IMR-90 (cell line): ENCODE measurements around the gene CDK2AP2. TPM values are rescaled to one million over a fixed set of nuclear protein-coding genes. Genes with fewer than 3 reads are reported as not detected.

ENCODE experiments used
- ATAC-seq: fragments of 200-7000 bp; cut with Tn5 transposase; 2 replicates; pipeline ENCODE4 v1.9.1; 2020; ENCODE audit warnings: low read depth, mild to moderate bottlenecking, moderate library complexity
- BruUV-seq: library from RNA; stranded (reverse); fragments of 400-500 nt; replicated peaks from 2 replicates; lab custom pipeline; 2021; lab: Mats Ljungman, UMichigan
- CTCF ChIA-PET: fragments of 300-600 bp; formaldehyde crosslinking; extraction: SDS; loops from one replicate; lab custom pipeline; 2021; ENCODE audit warnings: antibody characterized with exemption; lab: Yijun Ruan, JAX
- POLR2A ChIA-PET: fragments of 300-600 bp; sonication (Branson Sonifier 250); formaldehyde crosslinking; loops from one replicate; lab custom pipeline; 2022; ENCODE audit warnings: antibody characterized with exemption; ENCODE audit not compliant: unreplicated experiment; lab: Charles Lee
- DNase-seq: peaks from one replicate; pipeline ENCODE4 v3.0.0; 2013
- H2AFZ ChIP-seq: replicated peaks from 2 replicates; pipeline ENCODE3; 2013; ENCODE audit warnings: low read length, mild to moderate bottlenecking; ENCODE audit not compliant: poor library complexity
- H2AK5ac ChIP-seq: 2 replicates; pipeline ENCODE4 v1.6.1; 2013; ENCODE audit warnings: low read depth, low read length, inconsistent platforms
- H2AK9ac ChIP-seq: replicated peaks from 2 replicates; pipeline ENCODE3; 2013; ENCODE audit warnings: mild to moderate bottlenecking, low read depth, low read length, moderate library complexity; ENCODE audit not compliant: poor library complexity
- H2BK120ac ChIP-seq: 2 replicates; pipeline ENCODE4 v1.6.1; 2013; ENCODE audit warnings: low read depth, low read length, inconsistent platforms
- H2BK15ac ChIP-seq: 3 replicates; pipeline ENCODE4 v1.6.1; 2013; ENCODE audit warnings: low read depth, low read length, inconsistent platforms
- H2BK20ac ChIP-seq: 2 replicates; pipeline ENCODE4 v1.6.1; 2013; ENCODE audit warnings: low read depth, mild to moderate bottlenecking, inconsistent platforms, low read length, moderate library complexity
- H2BK5ac ChIP-seq: 2 replicates; pipeline ENCODE4 v1.6.1; 2013; ENCODE audit warnings: mild to moderate bottlenecking, low read depth, low read length, inconsistent platforms; ENCODE audit not compliant: poor library complexity, severe bottlenecking
- H3K14ac ChIP-seq: replicated peaks from 2 replicates; pipeline ENCODE4 v1.6.1; 2013; ENCODE audit warnings: low read depth, low read length, inconsistent platforms
- H3K18ac ChIP-seq: 2 replicates; pipeline ENCODE4 v1.6.1; 2013; ENCODE audit warnings: low read depth, low read length, control low read depth
- H3K23ac ChIP-seq: 2 replicates; pipeline ENCODE4 v1.6.1; 2013; ENCODE audit warnings: low read depth, low read length, inconsistent platforms
- H3K27ac ChIP-seq: 2 replicates; pipeline ENCODE4 v1.5.1; 2013; ENCODE audit warnings: mild to moderate bottlenecking, control low read depth, low read length; ENCODE audit not compliant: insufficient read depth
- H3K27me3 ChIP-seq: 2 replicates; pipeline ENCODE4 v1.6.1; 2013; ENCODE audit warnings: low read length; ENCODE audit not compliant: control insufficient read depth, insufficient read depth
- H3K36me3 ChIP-seq: 2 replicates; pipeline ENCODE4 v1.6.1; 2013; ENCODE audit warnings: low read length, mixed read lengths; ENCODE audit not compliant: control insufficient read depth, insufficient read depth
- H3K4ac ChIP-seq: 2 replicates; pipeline ENCODE4 v1.6.1; 2013; ENCODE audit warnings: low read depth, low read length, inconsistent platforms
- H3K4me1 ChIP-seq: 2 replicates; pipeline ENCODE4 v1.6.1; 2013; ENCODE audit warnings: low read length, mixed read lengths; ENCODE audit not compliant: control insufficient read depth, insufficient read depth
- H3K4me2 ChIP-seq: 2 replicates; pipeline ENCODE4 v1.6.1; 2013; ENCODE audit warnings: low read depth, mild to moderate bottlenecking, control low read depth, low read length, moderate library complexity
- H3K4me3 ChIP-seq: 2 replicates; pipeline ENCODE4 v1.5.1; 2013; ENCODE audit warnings: low read depth, mild to moderate bottlenecking, control low read depth, low read length, moderate library complexity; ENCODE audit not compliant: insufficient read depth
- H3K56ac ChIP-seq: 2 replicates; pipeline ENCODE4 v1.6.1; 2013; ENCODE audit warnings: low read length, inconsistent platforms; ENCODE audit not compliant: insufficient read depth; ENCODE audit errors: extremely low read depth
- H3K79me1 ChIP-seq, 2 experiments: 2 replicates each; pipeline ENCODE4 v1.6.1; 2013; ENCODE audit warnings: low read length in 2 of 2, inconsistent platforms in 1 of 2, low read depth in 1 of 2
- H3K9ac ChIP-seq: 2 replicates; pipeline ENCODE4 v1.6.1; 2013; ENCODE audit warnings: low read depth, low read length, control low read depth
- H3K9me1 ChIP-seq: 2 replicates; pipeline ENCODE4 v1.6.1; 2013; ENCODE audit warnings: low read length, inconsistent platforms; ENCODE audit not compliant: insufficient read depth
- H3K9me3 ChIP-seq: 2 replicates; pipeline ENCODE4 v1.6.1; 2013; ENCODE audit warnings: low read length; ENCODE audit not compliant: control insufficient read depth, insufficient read depth
- H4K20me1 ChIP-seq: 2 replicates; pipeline ENCODE4 v1.6.1; 2013; ENCODE audit warnings: low read length, inconsistent platforms; ENCODE audit not compliant: insufficient read depth
- H4K5ac ChIP-seq: 2 replicates; pipeline ENCODE4 v1.6.1; 2013; ENCODE audit warnings: mild to moderate bottlenecking, low read depth, low read length, control low read depth
- H4K8ac ChIP-seq, 2 experiments: 2 replicates each; pipeline ENCODE4 v1.6.1; 2013; ENCODE audit warnings: low read depth in 2 of 2, low read length in 2 of 2, control low read depth in 1 of 2, inconsistent platforms in 1 of 2
- H4K91ac ChIP-seq: 2 replicates; pipeline ENCODE4 v1.6.1; 2013; ENCODE audit warnings: low read depth, low read length, inconsistent platforms; ENCODE audit not compliant: insufficient read depth
- CEBPB ChIP-seq: IDR thresholded peaks from 2 replicates; pipeline ENCODE4 v1.6.1; 2012; ENCODE audit warnings: low read depth, low read length, improper control_type of control experiment
- POLR2A ChIP-seq: IDR thresholded peaks from 2 replicates; pipeline ENCODE4 v1.6.1; 2012; ENCODE audit warnings: mild to moderate bottlenecking, low read depth, low read length
- RFX5 ChIP-seq: IDR thresholded peaks from 2 replicates; pipeline ENCODE4 v1.8.0; 2012; ENCODE audit warnings: low read depth, mild to moderate bottlenecking, low read length, moderate library complexity
- WGBS, 2 experiments: methylation state at CpG; one replicate each; pipeline versions ENCODE4 v1.1.5 to v1.1.7; 2013; ENCODE audit warnings: missing lambda C conversion rate in 2 of 2; ENCODE audit not compliant: insufficient read length in 1 of 2; ENCODE audit errors: extremely low coverage in 2 of 2; 5-methylcytosine and 5-hydroxymethylcytosine counted together
- dilution Hi-C: fragments of 300-500 bp; cut with HindIII; formaldehyde crosslinking; loops from one replicate; pipeline ENCODE4 v1.14.3; 2018; ENCODE audit warnings: low sequenced_read_pairs; ENCODE audit not compliant: unreplicated experiment
- in situ Hi-C: fragments of 300-500 bp; cut with MboI; formaldehyde crosslinking; loops from 3 replicates; pipeline ENCODE4 v1.14.3; 2019; ENCODE audit warnings: low sequenced_read_pairs, inconsistent platforms, mixed read lengths
- intact Hi-C: fragments of 100-400 bp; cut with micrococcal nuclease; formaldehyde crosslinking; loops from 2 replicates; pipeline ENCODE4 v1.10.0; 2022
- polyA plus RNA-seq, 3 experiments: library from polyadenylated mRNA; depleted of rRNA; stranded (reverse); fragments of >200 nt; gene quantifications; 2 replicates each; pipeline ENCODE4 v1.2.3, GENCODE V29; 2012; ENCODE audit warnings: low replicate concordance in 1 of 3
- total RNA-seq: library from RNA; depleted of rRNA; stranded (reverse); fragments of >200 nt; gene quantifications from 2 replicates; pipeline ENCODE4 v1.2.3, GENCODE V29; 2012

CDK2AP2 gene
- total and polyA plus RNA-seq, 2 of the 4 experiments (the other 2 are of a cell fraction) = 8.1 to 44.7 TPM

DNA sequence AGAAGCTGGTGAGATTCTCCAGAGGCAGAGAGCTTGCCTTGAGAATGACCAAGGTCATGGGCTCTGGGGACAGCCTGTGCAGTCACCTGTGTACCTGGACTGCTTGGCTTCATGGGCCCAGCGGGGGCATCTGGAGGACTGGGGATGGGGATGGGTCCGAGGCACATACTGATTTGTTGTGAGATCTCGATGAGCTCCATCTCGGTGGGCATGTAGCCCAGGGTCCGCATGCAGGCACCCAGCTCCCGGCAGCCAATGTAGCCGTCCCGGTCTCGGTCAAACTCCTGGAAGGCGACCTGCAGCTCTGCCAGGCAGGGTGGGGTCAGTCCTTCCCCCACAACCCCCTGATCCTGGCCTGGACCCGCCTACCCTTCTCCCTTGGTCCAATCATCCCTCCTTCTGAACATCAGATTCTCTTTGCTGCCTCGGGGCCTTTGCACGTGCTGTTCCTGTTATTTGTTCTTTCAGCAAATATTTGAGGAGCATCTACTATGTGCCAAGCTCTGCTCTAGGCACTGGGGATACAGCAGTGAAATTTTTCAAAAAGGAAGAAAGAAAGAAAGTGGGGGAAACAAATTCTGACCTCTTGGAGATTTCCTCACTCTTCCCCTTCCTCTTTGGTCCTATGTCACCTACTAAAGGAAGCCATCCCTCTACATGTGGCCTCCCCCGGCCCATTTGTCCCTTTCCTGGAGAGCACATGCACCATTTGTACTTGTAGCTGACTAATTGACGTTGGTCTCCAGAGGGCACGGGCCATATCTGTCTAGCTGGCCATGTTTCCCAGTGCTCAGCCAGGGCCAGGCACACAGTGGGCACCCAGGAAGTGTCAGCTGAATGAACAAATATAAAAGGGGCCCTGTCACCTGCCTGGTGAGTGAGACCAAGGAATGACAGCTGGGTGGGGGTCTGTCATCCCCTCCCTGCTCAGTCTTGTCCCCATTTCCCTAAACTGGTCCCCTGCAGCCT is 13.2 kb upstream of the CDK2AP2 start (continued):
- TF ChIP-seq RFX5 = no peak
- TF ChIP-seq POLR2A = no peak

GRCh38 chr11:67519726-67520125 is 11.8 kb upstream of the CDK2AP2 start:
- POLR2A ChIA-PET = no interaction called here
- Histone ChIP-seq H3K23ac (no peak overlapping the region), H3K27me3 (peaks cover 30% of the 10 kb centered on the region), H3K18ac (no peak overlapping the region), H3K79me1 (no peaks in the 10 kb centered on the region), H2BK5ac (no peak overlapping the region), H3K27ac (no peak overlapping the region), H3K9me3 (no peaks in the 10 kb centered on the region), H2AK9ac (no peak overlapping the region), H3K14ac (no peak overlapping the region), H3K4me2 (no peak overlapping the region), H2AFZ (no peak overlapping the region), H2BK20ac (no peak overlapping the region), H3K4me1 (no peaks in the 10 kb centered on the region), H3K56ac (no peak overlapping the region), H4K5ac (no peak overlapping the region), H3K36me3 (no peaks in the 10 kb centered on the region), H4K20me1 (no peaks in the 10 kb centered on the region), H4K91ac (no peak overlapping the region), H3K9ac (no peak overlapping the region), H2BK120ac (no peak overlapping the region), H3K9me1 (no peaks in the 10 kb centered on the region), H2BK15ac (no peak overlapping the region), H4K8ac (no peak overlapping the region), H2AK5ac (no peak overlapping the region), H3K4ac (no peak overlapping the region), H3K4me3 (no peak overlapping the region)
- no peak for TF ChIP-seq CEBPB
- WGBS, 2 experiments = 81% methylated on average over 32 of the region's 32 CpGs; no CpG with 5 or more reads in 1 of the 2 experiments
- in situ Hi-C loops (no loop called here), dilution Hi-C loops (no loop called here), intact Hi-C loops (no loop called here)
- DNase-seq (no peak), ATAC-seq (no peak)
- CTCF ChIA-PET = no interaction called here
- no TSS peak for BruUV-seq
